Activated T-helper 2 cell treated with anti-CD3 and anti-CD28 coated beads, Interferon-gamma antibody, Interleukin-2, Interleukin-4, amounts not matched to agents 10 μg/mL and 5 μg/mL and 100 μg/mL, durations not matched to agents 14 hours and 24 hours and 36 hours (primary cell): ENCODE data around the gene ZNF581. TPM values are rescaled to one million over a fixed set of nuclear protein-coding genes. Genes with fewer than 3 reads are reported as not detected.

Experiments used
- DNase-seq: peaks from one replicate; pipeline ENCODE4 v3.0.0; 2021; ENCODE audit warnings: low spot score
- H3K27ac Mint-ChIP-seq: one replicate; pipeline ENCODE4 v1.8.0; 2021; ENCODE audit warnings: mixed read lengths
- H3K27me3 Mint-ChIP-seq: one replicate; pipeline ENCODE4 v1.8.0; 2021; ENCODE audit warnings: low read depth, mixed read lengths
- H3K36me3 Mint-ChIP-seq: one replicate; pipeline ENCODE4 v1.8.0; 2021; ENCODE audit warnings: low read depth, mixed read lengths
- H3K4me1 Mint-ChIP-seq: one replicate; pipeline ENCODE4 v1.8.0; 2021; ENCODE audit warnings: low read depth, mixed read lengths
- H3K4me3 Mint-ChIP-seq: one replicate; pipeline ENCODE4 v1.8.0; 2021; ENCODE audit warnings: low read depth, mild to moderate bottlenecking, moderate library complexity, mixed read lengths
- H3K9me3 Mint-ChIP-seq: one replicate; pipeline ENCODE4 v1.8.0; 2021; ENCODE audit warnings: mixed read lengths
- intact Hi-C: fragments of 100-400 bp; cut with micrococcal nuclease; formaldehyde crosslinking; loops from one replicate; pipeline ENCODE4 v1.15.1; 2023
- total RNA-seq: library from RNA; stranded (reverse); gene quantifications from 2 replicates; pipeline ENCODE4 v1.2.3, GENCODE V29; 2022

Gene ZNF581
- total RNA-seq, 1 donor from 2014 or later: 26.6 TPM

DNA sequence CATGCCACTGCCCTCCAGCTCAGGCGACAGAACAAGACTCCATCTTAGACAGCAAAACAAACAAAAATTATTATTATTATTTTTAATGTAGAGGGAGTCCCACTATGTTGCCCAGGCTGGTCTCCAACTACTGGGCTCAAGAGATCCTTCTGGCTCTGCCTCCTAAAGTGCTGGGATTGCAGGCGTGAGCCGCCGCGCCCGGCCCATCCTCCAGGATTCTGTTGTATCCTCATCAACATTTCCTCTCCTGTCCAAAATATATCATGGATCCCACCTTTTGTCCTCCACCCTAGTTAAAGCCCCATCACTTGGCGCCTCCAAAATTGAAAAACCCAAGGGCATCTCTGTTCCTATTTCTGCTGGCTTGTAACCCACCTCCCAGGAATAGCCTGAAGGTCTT lies 20.3 kb upstream of the ZNF581 start:
- Mint-ChIP-seq H3K4me1 (peaks cover 36% of the 10 kb centered on the region), H3K9me3 (no peaks in the 10 kb centered on the region), H3K36me3 (peaks cover 17% of the 10 kb centered on the region), H3K4me3 (no peak overlapping the region), H3K27me3 (peaks cover 6% of the 10 kb centered on the region), H3K27ac (no peak overlapping the region)
- intact Hi-C loops: loop anchor here (5.0 to 10.0 kb wide), 2 partner anchors 508 to 1161 kb away; partner anchors contain the start of genes LENG9 and PPP1R12C
- DNase-seq: no peak

- intact Hi-C loops: loop anchor here (5.0 to 10.0 kb wide), 2 partner anchors 509 to 1161 kb away; partner anchors contain the start of genes LENG9 and PPP1R12C
- DNase-seq: no peak
- H3K27me3 Mint-ChIP-seq: peaks cover 6% of the 10 kb centered on the region
- H3K4me1 Mint-ChIP-seq: peaks cover 36% of the 10 kb centered on the region
- no peak overlapping the region for H3K4me3 Mint-ChIP-seq
- H3K36me3 Mint-ChIP-seq: peaks cover 17% of the 10 kb centered on the region
- no peaks in the 10 kb centered on the region for H3K9me3 Mint-ChIP-seq
- H3K27ac Mint-ChIP-seq: no peak overlapping the region
Observed at GRCh38 chr19:55623561-55623960, 19.9 kb upstream of the ZNF581 start.

DNA sequence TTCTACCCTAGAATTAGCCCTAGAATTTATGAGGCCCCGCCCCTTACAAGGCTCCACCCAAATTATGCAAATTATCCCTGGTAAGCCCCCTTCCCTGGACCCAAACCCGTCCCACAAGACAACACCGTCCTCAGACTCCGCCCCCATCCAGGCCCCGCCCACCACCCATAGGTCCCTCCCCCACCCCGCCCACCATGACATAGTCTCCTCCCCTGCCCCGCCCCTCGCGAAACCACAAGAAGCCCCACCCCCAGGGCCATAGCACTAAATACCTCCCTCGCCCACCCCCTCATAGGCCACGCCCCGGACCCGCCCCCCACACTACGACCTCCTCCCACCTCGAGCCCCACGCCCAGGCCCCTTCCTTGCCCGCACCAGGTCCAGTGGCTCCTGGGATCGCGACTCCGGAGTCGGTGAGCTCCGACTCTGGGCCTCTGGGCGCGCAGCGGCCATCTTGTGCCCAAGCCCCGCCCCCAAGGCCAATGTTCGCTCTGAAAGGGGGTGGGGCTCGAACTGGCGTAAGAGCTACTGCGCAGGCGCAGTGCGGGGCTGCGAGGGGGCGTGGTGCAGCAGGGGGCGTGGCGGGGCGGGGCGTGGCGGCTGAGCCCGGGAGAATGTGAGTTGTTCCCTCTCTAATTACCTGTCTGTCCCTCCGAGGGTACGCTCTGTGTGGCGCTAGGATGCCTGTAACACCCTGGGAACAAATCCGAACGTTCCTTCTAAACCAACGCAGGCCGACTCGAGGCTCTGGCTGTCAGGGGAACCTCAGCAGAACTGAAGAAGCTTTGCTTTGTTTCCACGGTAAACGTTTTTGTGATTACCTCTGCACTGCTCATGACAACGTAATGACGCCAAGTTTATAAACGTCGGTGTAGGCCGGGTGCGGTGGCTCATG lies 19.1 kb upstream of the ZNF581 start, which contains the start of gene ZNF784:
Gene ZNF784, minus strand, starts transcription at position 458 of the 895 bp plus-strand sequence. Its CDS starts 5 bp downstream, at position 453.
- peaks cover 6% of the 10 kb centered on the region for H3K27me3 Mint-ChIP-seq
- peaks cover 17% of the 10 kb centered on the region for H3K36me3 Mint-ChIP-seq
- H3K4me1 Mint-ChIP-seq: peaks cover 36% of the 10 kb centered on the region
- H3K9me3 Mint-ChIP-seq: no peaks in the 10 kb centered on the region
- DNase-seq: peak; percentile 89
- intact Hi-C loops: loop anchor here (1.0 to 10.0 kb wide), 5 partner anchors 19 to 1162 kb away; partner anchors contain the start of genes FIZ1, LENG9, PPP1R12C and ZNF865
- H3K27ac Mint-ChIP-seq: peak within 1 kb of the TSS; percentile 98
- peak within 1 kb of the TSS; percentile 89 for H3K4me3 Mint-ChIP-seq

GRCh38 chr19:55625004-55625326 lies 18.5 kb upstream of the ZNF581 start:
- Mint-ChIP-seq H3K4me3 (peak overlapping the region; percentile 89), H3K4me1 (peaks cover 36% of the 10 kb centered on the region), H3K9me3 (no peaks in the 10 kb centered on the region), H3K27me3 (peaks cover 6% of the 10 kb centered on the region), H3K36me3 (peaks cover 13% of the 10 kb centered on the region), H3K27ac (peak overlapping the region; percentile 98)
- intact Hi-C loops: loop anchor here (5.0 to 10.0 kb wide), 2 partner anchors 38 to 510 kb away; partner anchors contain the start of gene PPP1R12C
- DNase-seq: no peak

GRCh38 chr19:55626350-55626749 lies 17.1 kb upstream of the ZNF581 start:
- no peak overlapping the region for H3K27ac Mint-ChIP-seq

DNA sequence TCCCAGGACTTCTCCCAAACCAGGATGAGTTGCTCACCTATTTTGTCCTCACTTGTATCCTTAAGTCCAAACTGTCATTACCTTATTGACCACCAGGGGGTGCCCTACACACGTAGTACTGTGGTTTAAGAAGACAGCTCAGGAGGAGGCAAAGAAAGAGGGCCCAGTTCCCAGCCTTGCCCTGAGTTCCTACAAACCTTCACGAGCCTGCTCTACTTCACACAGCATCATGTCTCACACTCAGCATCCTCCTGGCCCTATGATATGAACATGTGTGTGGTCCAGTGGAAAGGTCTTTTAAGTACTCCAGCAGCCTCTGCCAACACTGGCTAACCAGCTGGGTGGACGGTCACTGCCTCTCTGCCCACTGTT lies 11.0 kb upstream of the ZNF581 start:
- intact Hi-C loops: loop anchor here (1.0 to 5.0 kb wide), 3 partner anchors 21 to 175 kb away; partner anchors contain the start of genes C19orf85 and ISOC2
- Mint-ChIP-seq H3K36me3 (peaks cover 21% of the 10 kb centered on the region), H3K27me3 (peaks cover 4% of the 10 kb centered on the region), H3K4me1 (peaks cover 33% of the 10 kb centered on the region), H3K27ac (peak overlapping the region; percentile 30), H3K9me3 (no peaks in the 10 kb centered on the region), H3K4me3 (no peak overlapping the region)
- DNase-seq: peak; percentile 74

More at GRCh38 chr19:55626350-55626749, 17.1 kb upstream of the ZNF581 start:
- H3K9me3 Mint-ChIP-seq: no peaks in the 10 kb centered on the region
- peak; percentile 61 for DNase-seq
- peaks cover 5% of the 10 kb centered on the region for H3K36me3 Mint-ChIP-seq
- H3K27me3 Mint-ChIP-seq: peaks cover 6% of the 10 kb centered on the region
- H3K4me1 Mint-ChIP-seq: peaks cover 28% of the 10 kb centered on the region
- H3K4me3 Mint-ChIP-seq: peak overlapping the region; percentile 57
- intact Hi-C loops: loop anchor here (5.0 to 10.0 kb wide), 2 partner anchors 39 to 512 kb away; partner anchors contain the start of gene PPP1R12C

GRCh38 chr19:55633861-55634260 lies 9.6 kb upstream of the ZNF581 start:
- H3K9me3 Mint-ChIP-seq: no peaks in the 10 kb centered on the region
- peaks cover 29% of the 10 kb centered on the region for H3K36me3 Mint-ChIP-seq
- DNase-seq: no peak
- H3K27ac Mint-ChIP-seq: no peak overlapping the region
- H3K4me3 Mint-ChIP-seq: no peak overlapping the region
- H3K4me1 Mint-ChIP-seq: peaks cover 40% of the 10 kb centered on the region
- intact Hi-C loops: loop anchor here (5.0 kb wide), 2 partner anchors 172 to 173 kb away; partner anchors contain the start of genes C19orf85 and ISOC2
- no peaks in the 10 kb centered on the region for H3K27me3 Mint-ChIP-seq

- peaks cover 44% of the 10 kb centered on the region for H3K4me1 Mint-ChIP-seq
- H3K27ac Mint-ChIP-seq: peak overlapping the region; percentile 100
- no peaks in the 10 kb centered on the region for H3K9me3 Mint-ChIP-seq
- H3K36me3 Mint-ChIP-seq: peaks cover 39% of the 10 kb centered on the region
- no peaks in the 10 kb centered on the region for H3K27me3 Mint-ChIP-seq
- peak overlapping the region; percentile 99 for H3K4me3 Mint-ChIP-seq
- DNase-seq: no peak
- intact Hi-C loops: loop anchor here (1.0 kb wide), 1 partner anchor 8 kb away; the partner anchor contains the start of gene ZNF581
Observed at GRCh38 chr19:55635334-55635717, 8.1 kb upstream of the ZNF581 start.

DNA sequence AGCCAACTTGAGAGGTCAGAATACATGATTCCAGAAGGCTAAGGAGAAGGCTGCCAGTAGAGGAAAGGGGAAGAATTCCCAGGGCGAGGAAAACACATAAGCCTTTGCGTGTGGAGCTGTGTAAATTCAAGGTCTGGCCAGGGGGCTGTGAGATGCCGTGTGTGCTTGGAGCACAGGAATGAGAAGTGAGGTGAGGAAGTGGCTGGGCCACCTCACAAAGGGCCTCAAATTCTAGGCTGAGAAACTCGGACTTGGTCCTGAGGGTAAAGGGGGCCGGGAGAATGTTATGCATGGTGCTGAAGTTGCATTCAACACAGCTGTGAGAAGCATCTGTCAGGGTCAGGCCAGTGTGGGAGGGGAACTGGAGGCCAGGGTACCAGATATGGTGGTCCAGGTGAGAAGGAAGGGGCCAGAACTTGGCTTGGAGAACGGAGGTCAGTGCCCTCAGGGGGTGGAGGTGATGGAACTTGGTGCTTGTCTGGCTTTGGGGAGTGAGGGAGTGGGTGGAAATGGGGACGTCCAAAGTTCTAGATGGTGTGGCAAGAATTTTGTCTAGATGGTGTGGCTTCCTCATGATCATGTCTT lies 7.5 kb upstream of the ZNF581 start:
- H3K27ac Mint-ChIP-seq: peak overlapping the region; percentile 100
- H3K27me3 Mint-ChIP-seq: no peaks in the 10 kb centered on the region
- H3K4me3 Mint-ChIP-seq: peak overlapping the region; percentile 99
- no peak for DNase-seq
- no peaks in the 10 kb centered on the region for H3K9me3 Mint-ChIP-seq
- intact Hi-C loops: loop anchor here (1.0 kb wide), 1 partner anchor 7 kb away; the partner anchor contains the start of gene ZNF581
- peaks cover 42% of the 10 kb centered on the region for H3K36me3 Mint-ChIP-seq
- H3K4me1 Mint-ChIP-seq: peaks cover 47% of the 10 kb centered on the region

DNA sequence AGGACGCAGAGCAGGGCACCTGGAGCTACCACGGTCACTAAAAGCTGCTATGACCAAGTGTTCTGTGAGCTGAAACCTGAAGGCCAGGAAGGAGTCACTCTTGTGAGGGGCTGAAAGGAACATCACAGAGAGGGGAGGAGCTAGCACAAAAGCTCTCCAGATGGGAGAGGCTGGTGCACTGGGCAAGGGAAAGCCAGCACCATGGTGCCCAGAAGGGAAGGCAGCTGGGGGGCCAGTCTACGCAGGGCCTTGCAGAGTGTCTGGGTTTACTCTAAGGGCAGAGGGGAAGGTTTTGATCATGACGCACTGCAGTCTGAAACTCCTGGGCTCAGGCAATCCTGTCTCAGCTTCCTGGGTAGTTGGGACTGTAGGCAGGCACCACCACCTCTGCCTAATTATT lies 6.7 kb upstream of the ZNF581 start:
- Mint-ChIP-seq H3K4me3 (peak overlapping the region; percentile 99), H3K27me3 (no peaks in the 10 kb centered on the region), H3K4me1 (peaks cover 45% of the 10 kb centered on the region), H3K27ac (peak overlapping the region; percentile 100), H3K9me3 (no peaks in the 10 kb centered on the region), H3K36me3 (peaks cover 46% of the 10 kb centered on the region)
- DNase-seq: no peak
- intact Hi-C loops: no loop called here

DNA sequence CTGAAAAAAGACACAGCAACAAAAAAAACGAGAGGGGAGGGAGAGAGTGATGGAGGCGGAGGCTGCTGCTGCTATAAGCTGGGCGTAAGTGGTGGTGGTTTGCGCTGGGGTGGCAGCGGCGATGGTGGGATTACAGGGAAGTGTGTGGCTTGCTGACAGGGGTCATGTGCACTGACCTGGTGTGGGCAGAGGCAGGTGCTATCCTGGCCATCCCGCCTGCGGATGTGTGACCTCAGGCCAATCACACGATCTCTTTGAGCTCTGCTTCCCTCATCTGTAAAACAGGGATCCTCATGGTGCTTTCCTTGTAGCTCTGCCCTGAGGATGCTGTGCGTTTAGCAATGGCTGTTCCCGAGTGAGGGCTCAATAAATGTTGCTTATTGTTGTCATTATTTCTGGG lies 5.9 kb upstream of the ZNF581 start:
- peak overlapping the region; percentile 60 for H3K27ac Mint-ChIP-seq
- intact Hi-C loops: no loop called here
- no peak for DNase-seq
- H3K27me3 Mint-ChIP-seq: no peaks in the 10 kb centered on the region
- H3K4me3 Mint-ChIP-seq: peak overlapping the region; percentile 99
- no peaks in the 10 kb centered on the region for H3K9me3 Mint-ChIP-seq
- H3K36me3 Mint-ChIP-seq: peaks cover 51% of the 10 kb centered on the region
- peaks cover 41% of the 10 kb centered on the region for H3K4me1 Mint-ChIP-seq

- H3K27ac Mint-ChIP-seq: peak overlapping the region; percentile 77
- DNase-seq: peak; percentile 54
- intact Hi-C loops: no loop called here
- peaks cover 47% of the 10 kb centered on the region for H3K4me1 Mint-ChIP-seq
- H3K4me3 Mint-ChIP-seq: peak overlapping the region; percentile 60
- no peaks in the 10 kb centered on the region for H3K9me3 Mint-ChIP-seq
- no peaks in the 10 kb centered on the region for H3K27me3 Mint-ChIP-seq
- H3K36me3 Mint-ChIP-seq: peaks cover 60% of the 10 kb centered on the region
Observed at GRCh38 chr19:55638864-55639359, 4.5 kb upstream of the ZNF581 start.
